ENCODE data around the gene KRTAP20-1. TPM values are rescaled to one million over a fixed set of nuclear protein-coding genes. Genes with fewer than 3 reads are reported as not detected.

The KRTAP20-1 gene
- not detected for total RNA-seq

GRCh38 chr21:30616125-30616524, at the start of gene KRTAP20-1:
Gene KRTAP20-1, plus strand, starts transcription at chr21:30616425. Its CDS starts 30 bp downstream, at chr21:30616455.
- Mint-ChIP-seq H3K9me3 (no peaks in the 10 kb centered on the region), H3K4me1 (ENCODE audit: low read depth) (no peaks in the 10 kb centered on the region), H3K27me3 (ENCODE audit: low read depth) (no peaks in the 10 kb centered on the region), H3K4me3 (no peak within 1 kb of the TSS), H3K36me3 (ENCODE audit: low read depth) (no peaks in the 10 kb centered on the region), H3K27ac (no peak within 1 kb of the TSS)
- intact Hi-C loops (cut with micrococcal nuclease): no loop called here
- no peak for DNase-seq
- CTCF ChIA-PET: no interaction called here

- Mint-ChIP-seq H3K4me1 (ENCODE audit: low read depth) (no peaks in the 10 kb centered on the region), H3K27ac (no peak overlapping the region), H3K36me3 (ENCODE audit: low read depth) (no peaks in the 10 kb centered on the region), H3K27me3 (ENCODE audit: low read depth) (no peaks in the 10 kb centered on the region), H3K9me3 (peaks cover 2% of the 10 kb centered on the region), H3K4me3 (no peak overlapping the region)
- DNase-seq: no peak
- intact Hi-C loops (cut with micrococcal nuclease): no loop called here
- CTCF ChIA-PET: no interaction called here
Measured at GRCh38 chr21:30567617-30568016, 48.6 kb upstream of the KRTAP20-1 start.

GRCh38 chr21:30577766-30578165, 38.5 kb upstream of the KRTAP20-1 start:
- H3K9me3 Mint-ChIP-seq: no peaks in the 10 kb centered on the region
- no peaks in the 10 kb centered on the region for H3K36me3 Mint-ChIP-seq (ENCODE audit: low read depth)
- intact Hi-C loops (cut with micrococcal nuclease): no loop called here
- H3K4me3 Mint-ChIP-seq: no peak overlapping the region
- no peaks in the 10 kb centered on the region for H3K4me1 Mint-ChIP-seq (ENCODE audit: low read depth)
- CTCF ChIA-PET: no interaction called here
- no peak overlapping the region for H3K27ac Mint-ChIP-seq
- no peaks in the 10 kb centered on the region for H3K27me3 Mint-ChIP-seq (ENCODE audit: low read depth)
- no peak for DNase-seq

GRCh38 chr21:30579346-30579745, 36.9 kb upstream of the KRTAP20-1 start:
- H3K36me3 Mint-ChIP-seq (ENCODE audit: low read depth): no peaks in the 10 kb centered on the region
- H3K27me3 Mint-ChIP-seq (ENCODE audit: low read depth): no peaks in the 10 kb centered on the region
- intact Hi-C loops (cut with micrococcal nuclease): no loop called here
- H3K4me3 Mint-ChIP-seq: no peak overlapping the region
- H3K4me1 Mint-ChIP-seq (ENCODE audit: low read depth): no peaks in the 10 kb centered on the region
- H3K9me3 Mint-ChIP-seq: peaks cover 3% of the 10 kb centered on the region
- DNase-seq: no peak
- no peak overlapping the region for H3K27ac Mint-ChIP-seq
- CTCF ChIA-PET: no interaction called here

GRCh38 chr21:30580132-30580531, 36.1 kb upstream of the KRTAP20-1 start:
- Mint-ChIP-seq H3K9me3 (peaks cover 3% of the 10 kb centered on the region), H3K4me3 (no peak overlapping the region), H3K27ac (no peak overlapping the region), H3K4me1 (ENCODE audit: low read depth) (no peaks in the 10 kb centered on the region), H3K36me3 (ENCODE audit: low read depth) (no peaks in the 10 kb centered on the region), H3K27me3 (ENCODE audit: low read depth) (no peaks in the 10 kb centered on the region)
- no peak for DNase-seq
- intact Hi-C loops (cut with micrococcal nuclease): no loop called here
- CTCF ChIA-PET: no interaction called here

- Mint-ChIP-seq H3K27me3 (ENCODE audit: low read depth) (no peaks in the 10 kb centered on the region), H3K4me1 (ENCODE audit: low read depth) (no peaks in the 10 kb centered on the region), H3K36me3 (ENCODE audit: low read depth) (no peaks in the 10 kb centered on the region), H3K9me3 (peaks cover 3% of the 10 kb centered on the region), H3K4me3 (no peak overlapping the region), H3K27ac (no peak overlapping the region)
- CTCF ChIA-PET: no interaction called here
- no peak for DNase-seq
- intact Hi-C loops (cut with micrococcal nuclease): no loop called here
Measured at GRCh38 chr21:30582870-30583269, 33.4 kb upstream of the KRTAP20-1 start.

- no peak for DNase-seq
- H3K27ac Mint-ChIP-seq: no peak within 1 kb of the TSS
- no peaks in the 10 kb centered on the region for H3K27me3 Mint-ChIP-seq (ENCODE audit: low read depth)
- H3K4me3 Mint-ChIP-seq: no peak within 1 kb of the TSS
- intact Hi-C loops (cut with micrococcal nuclease): no loop called here
- CTCF ChIA-PET: no interaction called here
- H3K9me3 Mint-ChIP-seq: no peaks in the 10 kb centered on the region
- H3K36me3 Mint-ChIP-seq (ENCODE audit: low read depth): no peaks in the 10 kb centered on the region
- no peaks in the 10 kb centered on the region for H3K4me1 Mint-ChIP-seq (ENCODE audit: low read depth)
Measured at GRCh38 chr21:30590297-30590696, 25.9 kb upstream of the KRTAP20-1 start, which contains the start of gene KRTAP22-2. Gene KRTAP22-2, minus strand, starts transcription at chr21:30590397.

- H3K4me3 Mint-ChIP-seq: no peak within 1 kb of the TSS
- H3K27me3 Mint-ChIP-seq (ENCODE audit: low read depth): no peaks in the 10 kb centered on the region
- no peak for DNase-seq
- H3K27ac Mint-ChIP-seq: no peak within 1 kb of the TSS
- CTCF ChIA-PET: no interaction called here
- no peaks in the 10 kb centered on the region for H3K9me3 Mint-ChIP-seq
- H3K4me1 Mint-ChIP-seq (ENCODE audit: low read depth): no peaks in the 10 kb centered on the region
- H3K36me3 Mint-ChIP-seq (ENCODE audit: low read depth): no peaks in the 10 kb centered on the region
- intact Hi-C loops (cut with micrococcal nuclease): no loop called here
Measured at GRCh38 chr21:30592140-30592539, 24.1 kb upstream of the KRTAP20-1 start, which contains the start of gene KRTAP6-3. Gene KRTAP6-3, plus strand, starts transcription at chr21:30592440. Its CDS starts 6 bp downstream, at chr21:30592446.

- Mint-ChIP-seq H3K36me3 (ENCODE audit: low read depth) (no peaks in the 10 kb centered on the region), H3K4me1 (ENCODE audit: low read depth) (no peaks in the 10 kb centered on the region), H3K9me3 (peaks cover 3% of the 10 kb centered on the region), H3K4me3 (no peak within 1 kb of the TSS), H3K27ac (no peak within 1 kb of the TSS), H3K27me3 (ENCODE audit: low read depth) (peaks cover 3% of the 10 kb centered on the region)
- no peak for DNase-seq
- intact Hi-C loops (cut with micrococcal nuclease): no loop called here
- CTCF ChIA-PET: no interaction called here
Measured at GRCh38 chr21:30598802-30599201, 17.4 kb upstream of the KRTAP20-1 start, which contains the start of gene KRTAP6-2. Gene KRTAP6-2, minus strand, starts transcription at chr21:30598902. Its CDS starts 28 bp downstream, at chr21:30598874.

- no peaks in the 10 kb centered on the region for H3K4me1 Mint-ChIP-seq (ENCODE audit: low read depth)
- no peak within 1 kb of the TSS for H3K4me3 Mint-ChIP-seq
Measured at GRCh38 chr21:30600787-30601186, 15.4 kb upstream of the KRTAP20-1 start, which contains the start of gene KRTAP22-1. Gene KRTAP22-1, plus strand, starts transcription at chr21:30601087.

GRCh38 chr21:30605968-30606367, 10.3 kb upstream of the KRTAP20-1 start:
- Mint-ChIP-seq H3K4me1 (ENCODE audit: low read depth) (no peaks in the 10 kb centered on the region), H3K27ac (no peak overlapping the region), H3K27me3 (ENCODE audit: low read depth) (peaks cover 3% of the 10 kb centered on the region), H3K9me3 (peaks cover 6% of the 10 kb centered on the region), H3K36me3 (ENCODE audit: low read depth) (no peaks in the 10 kb centered on the region), H3K4me3 (no peak overlapping the region)
- DNase-seq: no peak
- intact Hi-C loops (cut with micrococcal nuclease): no loop called here
- CTCF ChIA-PET: no interaction called here

More at GRCh38 chr21:30600787-30601186, 15.4 kb upstream of the KRTAP20-1 start, which contains the start of gene KRTAP22-1:
- Mint-ChIP-seq H3K9me3 (peaks cover 3% of the 10 kb centered on the region), H3K36me3 (ENCODE audit: low read depth) (no peaks in the 10 kb centered on the region), H3K27me3 (ENCODE audit: low read depth) (peaks cover 3% of the 10 kb centered on the region), H3K27ac (no peak within 1 kb of the TSS)
- CTCF ChIA-PET: no interaction called here
- no peak for DNase-seq
- intact Hi-C loops (cut with micrococcal nuclease): no loop called here

GRCh38 chr21:30612132-30612531, 4.1 kb upstream of the KRTAP20-1 start:
- H3K27me3 Mint-ChIP-seq (ENCODE audit: low read depth): no peaks in the 10 kb centered on the region
- no peak for DNase-seq
- intact Hi-C loops (cut with micrococcal nuclease): no loop called here
- no peaks in the 10 kb centered on the region for H3K36me3 Mint-ChIP-seq (ENCODE audit: low read depth)
- no peak overlapping the region for H3K27ac Mint-ChIP-seq
- H3K9me3 Mint-ChIP-seq: peaks cover 4% of the 10 kb centered on the region
- CTCF ChIA-PET: no interaction called here
- no peaks in the 10 kb centered on the region for H3K4me1 Mint-ChIP-seq (ENCODE audit: low read depth)
- no peak overlapping the region for H3K4me3 Mint-ChIP-seq

- no peak for DNase-seq
- intact Hi-C loops (cut with micrococcal nuclease): no loop called here
- Mint-ChIP-seq H3K4me3 (no peak within 1 kb of the TSS), H3K9me3 (peaks cover 4% of the 10 kb centered on the region), H3K27ac (no peak within 1 kb of the TSS), H3K4me1 (ENCODE audit: low read depth) (no peaks in the 10 kb centered on the region), H3K36me3 (ENCODE audit: low read depth) (no peaks in the 10 kb centered on the region), H3K27me3 (ENCODE audit: low read depth) (no peaks in the 10 kb centered on the region)
- CTCF ChIA-PET: no interaction called here
Measured at GRCh38 chr21:30613836-30614235, 2.4 kb upstream of the KRTAP20-1 start, which contains the start of gene KRTAP6-1. Gene KRTAP6-1, minus strand, starts transcription at chr21:30613930. Its CDS starts 26 bp downstream, at chr21:30613904.
